ENCODE data around the gene USP35. TPM values are rescaled to one million over a fixed set of nuclear protein-coding genes. Genes with fewer than 3 reads are reported as not detected.

The USP35 gene
- polyA plus RNA-seq, 2 of the 4 experiments (the other 2 are of a cell fraction) = 3.8 to 5.8 TPM

- FAIRE-seq = no peak
- ATAC-seq = no peak
- TF ChIP-seq HMGXB4 (CRISPR knock-in tag; IDR thresholded peaks at IDR 0.05; ENCODE audit: borderline replicate concordance) (no peak), ZFP36 (IDR thresholded peaks at IDR 0.05; ENCODE audit: borderline replicate concordance, partially characterized antibody) (no peak), EHMT2 (IDR thresholded peaks at IDR 0.05; ENCODE audit: low read depth) (no peak), KDM5A (IDR thresholded peaks at IDR 0.05) (no peak), USF2 (IDR thresholded peaks at IDR 0.05) (no peak), POLR2A (IDR thresholded peaks at IDR 0.05; ENCODE audit: low read length) (no peak), CBX8 (IDR thresholded peaks at IDR 0.05) (no peak), EHF (CRISPR knock-in tag; IDR thresholded peaks at IDR 0.05) (no peak), RAD21 (conservative IDR thresholded peaks at IDR 0.05 in 1 of 2, IDR thresholded peaks at IDR 0.05 in 1 of 2) (no peak), TP53 (CRISPR knock-in tag; IDR thresholded peaks at IDR 0.05) (no peak), RCOR1 (IDR thresholded peaks at IDR 0.05; ENCODE audit: low read depth, low read length) (no peak), KDM1A (IDR thresholded peaks at IDR 0.05; ENCODE audit: low read depth) (no peak), HDAC2 (IDR thresholded peaks at IDR 0.05) (no peak), SMC3 (IDR thresholded peaks at IDR 0.05) (no peak), NFE2L2 (conservative IDR thresholded peaks at IDR 0.05; ENCODE audit: low read length) (no peak), NR3C1 (IDR thresholded peaks at IDR 0.05) (no peak), ELK1 (IDR thresholded peaks at IDR 0.05; ENCODE audit: low read depth, low read length) (no peak), E2F6 (IDR thresholded peaks at IDR 0.05; ENCODE audit: borderline replicate concordance, low read depth) (no peak), ZNF302 (CRISPR knock-in tag; IDR thresholded peaks at IDR 0.05) (no peak)
- POLR2A ChIA-PET = no interaction called here
- CTCF ChIA-PET = interaction anchor here (0.6 to 4.4 kb wide), 4 partner anchors 11 to 982 kb away, joined by 3 to 16 read pairs (median 4); no protein-coding TSS in a partner anchor
- 84% methylated on average over 2 of the region's 2 CpGs for WGBS (ENCODE audit: missing lambda C conversion rate)
- no peak for DNase-seq (ENCODE audit: low read depth in 1 of 2, low spot score in 1 of 2)
- no peaks in the 10 kb centered on the region for H3K9me3 ChIP-seq
- H3K4me3 ChIP-seq = no peak overlapping the region
- no peak overlapping the region for H3K4me2 ChIP-seq
- H3K27ac ChIP-seq = no peak overlapping the region
- H3K4me1 ChIP-seq = 0 out of 3 replicates have a peak, but pooled peaks cover 6% of the 10 kb centered on the region
Measured at GRCh38 chr11:78147807-78148206, 40.9 kb upstream of the USP35 start.

GRCh38 chr11:78149646-78150045, 39.1 kb upstream of the USP35 start:
- H3K4me3 ChIP-seq = no peak overlapping the region
- 0 out of 3 replicates have a peak, but pooled peaks cover 6% of the 10 kb centered on the region for H3K4me1 ChIP-seq
- CTCF ChIA-PET = interaction anchor here (0.8 to 4.4 kb wide), 6 partner anchors 9 to 415 kb away, joined by 3 to 16 read pairs (median 4); partner anchors contain the start of gene ALG8
- H3K9me3 ChIP-seq = no peaks in the 10 kb centered on the region
- DNase-seq (ENCODE audit: low read depth in 1 of 2, low spot score in 1 of 2) = peak; percentile 18 to 52
- TF ChIP-seq RAD21 (conservative IDR thresholded peaks at IDR 0.05 in 1 of 2, IDR thresholded peaks at IDR 0.05 in 1 of 2) (peak; percentile 38 to 43), NFE2L2 (conservative IDR thresholded peaks at IDR 0.05; ENCODE audit: low read length) (no peak), CTCF (IDR thresholded peaks at IDR 0.05) (peak; percentile 39), SMC3 (IDR thresholded peaks at IDR 0.05) (0 out of 3 replicates have a peak, but pooled peaks have one; percentile 26), FOXS1 (CRISPR knock-in tag; IDR thresholded peaks at IDR 0.05) (no peak), HES2 (IDR thresholded peaks at IDR 0.05) (no peak)
- FAIRE-seq = no peak
- 8% methylated on average over 1 of the region's 1 CpG for WGBS (ENCODE audit: missing lambda C conversion rate)
- H3K27ac ChIP-seq = no peak overlapping the region
- POLR2A ChIA-PET = interaction anchor here (0.8 kb wide), 1 partner anchor 10 kb away, joined by 3 read pairs; the partner anchor contains the start of gene ALG8
- ATAC-seq = peak; percentile 81 to 87
- no peak overlapping the region for H3K4me2 ChIP-seq

All from A549 (cell line).